Body of pancreas (tissue), 4 donors: ENCODE data around the gene RIPK4. TPM values are rescaled to one million over a fixed set of nuclear protein-coding genes. Genes with fewer than 3 reads are reported as not detected.

Source experiments
- ATAC-seq: fragments of 150-250 bp; one replicate; pipeline ENCODE4 v1.9.1; 2016
- DNase-seq, 4 donors: peaks; one replicate each; pipeline ENCODE4 v3.0.0-alpha.2; 2019
- H3K27ac ChIP-seq, 4 donors: fragments of 200-600 bp; sonication (generic); 1 replicate in 3 of 4; 2 replicates in 1 of 4; pipeline versions ENCODE4 v1.5.1 to v1.6.1; 2016 to 2019; ENCODE audit warnings: mild to moderate bottlenecking in 1 of 4, mixed read lengths in 1 of 4, moderate library complexity in 1 of 4
- H3K27me3 ChIP-seq, 2 donors: fragments of 200-600 bp; sonication (generic); one replicate each; pipeline ENCODE4 v1.6.0; 2016; ENCODE audit warnings: mild to moderate bottlenecking in 1 of 2
- H3K36me3 ChIP-seq, 2 donors: fragments of 200-600 bp; sonication (generic); replicated peaks in 1 of 2; 2 replicates each; pipeline ENCODE4 v1.5.1; 2016; ENCODE audit warnings: low read depth in 2 of 2; ENCODE audit not compliant: insufficient read depth in 1 of 2
- H3K4me1 ChIP-seq: fragments of 200-600 bp; sonication (generic); one replicate; pipeline ENCODE4 v1.6.0; 2016
- H3K4me3 ChIP-seq, 2 donors: fragments of 200-600 bp; sonication (generic); 1 replicate in 1 of 2; 2 replicates in 1 of 2; pipeline ENCODE4 v1.5.1; 2016 to 2019
- H3K9me3 ChIP-seq, 3 donors: fragments of 200-600 bp; sonication (generic); 1 replicate in 2 of 3; 2 replicates in 1 of 3; pipeline ENCODE4 v1.5.1; 2016
- POLR2A ChIP-seq, 3 donors: fragments of 450-650 bp; IDR thresholded peaks; one replicate each; pipeline ENCODE4 v1.6.1; 2016; ENCODE audit warnings: antibody characterized with exemption in 3 of 3, mild to moderate bottlenecking in 2 of 3
- WGBS, 2 donors: methylation state at CpG; one replicate each; pipeline ENCODE4 v1.1.5; 2017; 5-methylcytosine and 5-hydroxymethylcytosine counted together
- intact Hi-C: fragments of 100-400 bp; cut with DNase I; formaldehyde crosslinking; loops from one replicate; pipeline ENCODE4 v1.15.1; 2023
- total RNA-seq, 2 donors: library from RNA; depleted of rRNA; stranded (reverse); fragments of >200 nt; gene quantifications; one replicate each; pipeline ENCODE4 v1.1.0, GENCODE V29; 2016
- TF ChIP-seq, protein P1 (sequence below), 7 experiments: fragments of 450-650 bp in 4 of 7; fragments of 200-600 bp in 3 of 7; sonication (generic) in 3 of 7; IDR thresholded peaks; one replicate each; pipeline ENCODE4 v1.5.1; 2016 to 2019; ENCODE audit warnings: antibody characterized with exemption in 7 of 7

RIPK4 gene
- total RNA-seq, 2 donors from 2014 or later, result 14.5 to 18.1 TPM

DNA sequence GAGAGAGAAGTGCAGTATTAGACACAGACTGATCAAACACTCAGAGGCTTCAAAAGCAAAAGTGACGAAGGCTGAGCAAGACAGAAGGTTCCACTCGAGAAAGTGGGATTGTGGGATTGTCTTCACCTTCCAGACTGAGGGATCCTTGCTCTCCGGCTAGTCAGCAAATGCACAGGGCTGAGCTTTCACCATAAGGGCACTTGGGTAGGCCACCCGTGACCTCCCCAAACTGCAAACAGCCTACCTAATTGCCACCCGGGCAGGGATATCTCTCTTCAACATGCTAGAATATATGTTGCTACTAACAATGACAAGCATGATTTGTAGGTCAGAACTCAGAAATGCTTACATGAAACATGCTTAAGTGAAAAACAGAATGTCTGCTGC is 35.3 kb upstream of the RIPK4 start:
- intact Hi-C loops, result no loop called here
- ATAC-seq, result no peak
- 85 to 87% methylated on average over 5 of the region's 5 CpGs for WGBS, 2 donors
- Histone ChIP-seq H3K4me3 (no peak overlapping the region), H3K27me3 (no peaks in the 10 kb centered on the region), H3K27ac (no peak overlapping the region), H3K36me3 (peaks cover 0 to 5% of the 10 kb centered on the region in 2 donors), H3K4me1 (no peaks in the 10 kb centered on the region), H3K9me3 (no peaks in the 10 kb centered on the region)
- no peak for DNase-seq
- TF ChIP-seq, protein P1, sequence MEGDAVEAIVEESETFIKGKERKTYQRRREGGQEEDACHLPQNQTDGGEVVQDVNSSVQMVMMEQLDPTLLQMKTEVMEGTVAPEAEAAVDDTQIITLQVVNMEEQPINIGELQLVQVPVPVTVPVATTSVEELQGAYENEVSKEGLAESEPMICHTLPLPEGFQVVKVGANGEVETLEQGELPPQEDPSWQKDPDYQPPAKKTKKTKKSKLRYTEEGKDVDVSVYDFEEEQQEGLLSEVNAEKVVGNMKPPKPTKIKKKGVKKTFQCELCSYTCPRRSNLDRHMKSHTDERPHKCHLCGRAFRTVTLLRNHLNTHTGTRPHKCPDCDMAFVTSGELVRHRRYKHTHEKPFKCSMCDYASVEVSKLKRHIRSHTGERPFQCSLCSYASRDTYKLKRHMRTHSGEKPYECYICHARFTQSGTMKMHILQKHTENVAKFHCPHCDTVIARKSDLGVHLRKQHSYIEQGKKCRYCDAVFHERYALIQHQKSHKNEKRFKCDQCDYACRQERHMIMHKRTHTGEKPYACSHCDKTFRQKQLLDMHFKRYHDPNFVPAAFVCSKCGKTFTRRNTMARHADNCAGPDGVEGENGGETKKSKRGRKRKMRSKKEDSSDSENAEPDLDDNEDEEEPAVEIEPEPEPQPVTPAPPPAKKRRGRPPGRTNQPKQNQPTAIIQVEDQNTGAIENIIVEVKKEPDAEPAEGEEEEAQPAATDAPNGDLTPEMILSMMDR (IDR thresholded peaks at IDR 0.05), result no peak
- TF ChIP-seq POLR2A (IDR thresholded peaks at IDR 0.05), result no peak

DNA sequence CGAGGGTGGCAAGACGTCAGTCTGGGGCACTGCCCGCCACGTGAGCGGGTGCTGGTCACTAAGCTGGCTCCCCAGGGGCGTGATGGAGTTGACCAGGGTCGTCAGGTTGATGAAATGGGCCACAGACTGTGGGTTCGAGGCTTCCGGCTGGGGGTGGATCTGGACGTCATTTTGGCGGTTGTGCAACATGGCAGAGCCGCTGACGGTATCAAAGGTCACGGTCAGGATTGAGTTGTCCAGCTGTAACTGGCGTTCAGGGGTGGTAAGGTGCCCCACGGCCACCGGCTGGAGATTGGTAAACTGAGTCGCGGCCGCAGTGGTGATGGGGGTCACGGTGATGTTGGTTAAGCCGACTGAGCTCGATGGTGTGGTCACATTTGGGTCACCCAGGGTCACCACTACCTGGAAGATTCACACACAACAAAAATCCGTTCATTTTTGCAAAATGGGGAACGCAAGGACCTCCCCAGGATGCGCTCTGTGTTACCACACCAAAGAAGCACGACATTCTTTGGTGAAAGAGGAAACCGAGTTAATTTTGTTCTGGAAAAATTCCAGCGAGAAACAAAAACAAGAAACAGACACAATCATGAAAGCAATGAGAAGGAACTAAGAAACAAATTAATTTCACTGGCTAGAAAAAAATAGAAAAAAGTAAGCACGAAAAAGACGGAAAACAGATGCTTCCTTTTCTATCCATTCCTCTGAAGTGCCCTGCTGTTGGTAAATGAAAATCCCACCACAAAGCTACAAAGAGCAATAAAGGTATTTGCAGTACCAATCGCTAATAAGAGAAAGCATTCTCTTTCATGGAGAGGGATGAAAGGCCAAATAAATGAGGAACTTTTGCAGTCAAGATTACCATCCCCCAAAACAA is 34.7 kb upstream of the RIPK4 start:
- no peak for DNase-seq
- intact Hi-C loops, result no loop called here
- WGBS, 2 donors, result 83 to 88% methylated on average over 23 to 32 of the region's 32 CpGs
- TF ChIP-seq POLR2A (IDR thresholded peaks at IDR 0.05), result no peak
- TF ChIP-seq, protein P1 (IDR thresholded peaks at IDR 0.05), result no peak
- H3K27ac ChIP-seq, result no peak overlapping the region
- no peaks in the 10 kb centered on the region for H3K4me1 ChIP-seq
- H3K9me3 ChIP-seq, result no peaks in the 10 kb centered on the region
- H3K36me3 ChIP-seq, result peaks cover 0 to 5% of the 10 kb centered on the region in 2 donors
- H3K27me3 ChIP-seq, result no peaks in the 10 kb centered on the region
- no peak for ATAC-seq
- H3K4me3 ChIP-seq, result no peak overlapping the region

DNA sequence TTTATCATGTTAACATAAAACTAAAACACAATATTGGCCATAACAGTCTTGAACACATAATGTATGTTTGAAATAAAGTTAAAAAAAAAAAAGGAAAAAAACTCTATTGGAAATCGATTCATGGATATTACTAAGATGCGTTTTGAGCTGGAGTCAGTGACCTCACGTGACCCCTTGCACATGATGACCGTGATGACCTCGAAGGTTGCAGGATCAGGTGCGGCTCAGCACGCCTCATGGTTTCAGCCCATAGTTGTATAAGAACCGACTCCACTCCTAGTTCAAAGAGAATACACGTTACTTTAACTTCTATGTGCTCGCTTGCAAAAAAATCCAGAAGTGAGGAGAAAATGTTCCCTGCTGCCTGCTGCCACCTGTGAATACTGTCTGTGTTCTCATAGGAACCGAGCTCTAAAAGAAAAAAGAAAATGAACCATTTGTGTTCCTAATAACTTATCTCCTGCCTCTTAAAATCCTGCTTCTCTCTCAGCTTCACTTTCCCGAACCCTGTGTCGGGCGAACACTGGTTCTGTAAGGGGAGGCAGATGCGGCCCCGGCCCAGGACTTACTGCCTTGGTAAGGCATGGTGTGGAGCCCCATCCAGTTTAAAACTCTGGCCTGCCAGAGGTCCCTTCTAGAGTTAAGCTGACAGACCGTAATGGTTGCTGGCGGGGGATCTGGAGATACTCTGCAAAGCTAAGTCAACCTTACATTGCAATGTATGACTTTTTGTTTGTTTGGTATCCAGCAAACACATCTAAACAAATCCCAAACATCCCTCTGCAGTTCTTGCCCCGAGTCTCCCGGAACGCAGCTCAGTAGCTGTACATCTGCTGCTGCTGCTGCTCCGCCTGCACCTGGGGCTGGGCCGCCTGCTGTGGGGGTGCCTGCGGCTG is 33.8 kb upstream of the RIPK4 start:
- TF ChIP-seq POLR2A (IDR thresholded peaks at IDR 0.05), result no peak
- TF ChIP-seq, protein P1 (IDR thresholded peaks at IDR 0.05), result no peak
- ATAC-seq (no peak), DNase-seq (no peak)
- Histone ChIP-seq H3K4me1 (no peaks in the 10 kb centered on the region), H3K9me3 (no peaks in the 10 kb centered on the region), H3K4me3 (no peak overlapping the region), H3K27ac (no peak overlapping the region), H3K27me3 (no peaks in the 10 kb centered on the region), H3K36me3 (peaks cover 0 to 5% of the 10 kb centered on the region in 2 donors)
- 79 to 82% methylated on average over 24 of the region's 24 CpGs for WGBS, 2 donors
- intact Hi-C loops, result no loop called here

DNA sequence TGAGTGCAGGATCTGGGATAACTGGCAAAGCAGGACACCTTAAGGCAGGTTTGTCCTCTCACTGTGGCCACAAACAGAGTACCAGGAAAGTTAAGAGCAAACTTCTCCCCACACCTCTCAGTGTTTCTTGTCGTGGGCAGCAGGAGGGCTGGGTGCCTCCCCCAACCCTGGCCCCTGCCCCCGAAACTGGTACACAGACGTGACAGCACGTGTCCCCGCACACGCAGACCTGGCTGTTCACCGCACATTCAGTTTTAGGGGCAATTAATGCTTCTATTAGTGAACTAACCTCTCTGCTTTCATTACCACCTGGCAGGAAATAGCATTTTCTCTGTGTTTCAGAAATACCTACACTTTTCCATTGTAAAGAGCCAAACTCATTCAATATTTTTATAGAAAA is 32.9 kb upstream of the RIPK4 start:
- H3K4me1 ChIP-seq, result no peaks in the 10 kb centered on the region
- no peaks in the 10 kb centered on the region for H3K9me3 ChIP-seq
- peaks cover 0 to 5% of the 10 kb centered on the region in 2 donors for H3K36me3 ChIP-seq
- ATAC-seq (no peak), DNase-seq (no peak)
- no peak overlapping the region for H3K27ac ChIP-seq
- H3K27me3 ChIP-seq, result no peaks in the 10 kb centered on the region
- no peak overlapping the region for H3K4me3 ChIP-seq
- TF ChIP-seq POLR2A (IDR thresholded peaks at IDR 0.05), result no peak
- TF ChIP-seq, protein P1 (IDR thresholded peaks at IDR 0.05), result no peak
- intact Hi-C loops, result no loop called here
- WGBS, 2 donors, result 78 to 92% methylated on average over 7 of the region's 7 CpGs
